CD4-positive, alpha-beta T cell treated with Interleukin-15 for 1 hour (primary cell): ENCODE measurements around the gene TRPV4.
A peak's percentile ranks its signal among the peaks of the same experiment; 100 is the strongest.

Experiments used
- DNase-seq: peaks from one replicate; pipeline ENCODE4 v3.0.0-alpha.2; 2020

Gene TRPV4

DNA sequence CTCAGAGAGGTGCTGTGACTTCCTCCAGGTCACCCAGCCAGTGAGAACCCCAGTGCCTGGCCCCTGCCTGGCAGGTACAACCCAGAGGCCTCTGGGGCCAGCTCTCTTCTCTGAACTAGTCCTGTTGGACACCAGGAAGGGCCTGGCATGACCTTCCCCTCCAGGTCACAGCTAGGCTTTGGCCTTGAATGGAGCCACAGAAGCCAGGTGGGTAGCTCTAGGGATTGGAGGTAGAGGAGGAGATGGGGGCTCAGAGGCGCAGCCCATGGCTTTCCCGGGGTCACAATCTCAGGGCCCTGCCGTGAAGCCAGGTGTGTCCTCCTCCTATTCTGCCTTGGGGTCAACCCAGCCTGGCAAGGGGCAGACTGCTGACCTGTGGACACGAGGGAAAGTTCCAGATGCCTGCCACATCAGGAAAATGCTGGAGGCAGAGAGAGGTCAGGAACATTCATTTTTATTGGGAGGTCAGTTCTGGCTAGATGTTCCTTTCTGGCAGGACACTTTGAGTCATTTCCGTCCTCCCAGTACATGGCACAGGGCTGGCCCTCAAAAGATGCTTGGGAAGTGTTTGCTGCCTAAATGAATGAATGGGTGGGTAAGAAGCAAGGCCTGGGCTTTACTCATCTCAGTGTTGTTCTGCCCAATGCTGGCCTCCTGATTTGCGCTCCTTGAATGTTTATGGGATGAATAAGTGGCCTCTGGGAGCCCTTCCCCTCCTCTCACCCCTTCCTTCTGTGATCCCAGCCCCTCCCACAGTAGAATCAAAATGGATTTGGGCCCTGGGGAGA is 94.1 kb downstream of the TRPV4 start:
- peak; percentile 6 for DNase-seq

DNA sequence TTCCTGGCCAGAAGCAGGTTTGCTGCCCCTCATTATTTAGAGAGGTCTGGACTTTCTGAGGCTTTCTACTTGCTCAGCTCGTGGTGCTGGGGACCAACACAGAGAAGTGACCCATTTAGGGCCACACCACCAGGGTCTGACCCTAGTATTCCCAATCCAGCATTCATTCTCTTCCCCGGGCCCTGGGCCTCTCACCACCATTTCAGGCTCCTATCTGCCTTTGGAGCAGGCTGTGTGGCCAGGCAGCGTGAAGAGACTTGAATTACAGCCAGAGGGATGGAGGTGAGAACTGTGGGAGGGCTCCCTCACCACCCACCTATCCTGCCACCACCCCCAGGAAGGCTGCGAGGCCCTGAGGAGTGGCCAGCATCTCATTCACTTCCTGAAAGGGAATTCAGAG is 95.0 kb downstream of the TRPV4 start:
- DNase-seq = peak; percentile 3

DNA sequence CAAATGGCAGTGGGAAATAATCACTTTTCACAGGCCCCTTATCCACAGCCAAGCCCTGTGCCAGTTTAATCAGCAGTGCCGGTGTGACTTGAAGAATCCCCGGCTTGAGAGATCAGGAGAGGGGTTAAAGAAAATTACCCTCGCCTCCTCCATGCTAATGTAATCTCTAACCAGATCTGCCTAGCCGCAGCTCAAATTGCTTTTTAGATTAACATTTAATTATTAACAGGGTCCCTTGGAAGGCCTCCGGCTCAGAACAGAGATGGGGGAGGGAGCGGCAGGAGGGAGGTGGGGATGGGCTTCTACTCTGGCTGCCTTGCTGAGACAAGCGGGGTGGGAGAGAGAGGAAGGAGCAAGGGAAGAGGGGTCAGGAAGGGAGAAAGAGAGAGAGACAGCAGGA is 95.6 kb downstream of the TRPV4 start:
- peak; percentile 2 for DNase-seq

DNA sequence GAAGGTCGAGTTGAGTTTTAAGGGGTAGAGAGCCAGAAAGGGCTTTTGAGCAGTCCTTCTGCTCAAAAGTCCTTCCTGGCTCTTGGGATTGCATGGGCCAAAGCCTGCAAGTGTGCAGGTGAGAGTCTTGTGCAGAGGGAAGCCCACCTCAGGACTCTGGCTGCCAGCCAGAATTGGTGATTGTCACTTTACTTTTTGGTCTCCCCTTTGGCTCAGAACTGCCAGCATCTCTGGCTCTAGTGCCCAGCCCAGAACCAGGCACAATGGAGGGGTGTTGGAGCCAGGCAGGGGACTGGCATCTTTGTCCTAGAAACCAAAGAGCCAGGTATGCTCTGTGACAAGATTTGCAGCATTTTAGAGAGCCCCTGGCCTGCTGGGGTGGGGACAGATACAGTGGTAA is 96.1 kb downstream of the TRPV4 start:
- DNase-seq = no peak

DNA sequence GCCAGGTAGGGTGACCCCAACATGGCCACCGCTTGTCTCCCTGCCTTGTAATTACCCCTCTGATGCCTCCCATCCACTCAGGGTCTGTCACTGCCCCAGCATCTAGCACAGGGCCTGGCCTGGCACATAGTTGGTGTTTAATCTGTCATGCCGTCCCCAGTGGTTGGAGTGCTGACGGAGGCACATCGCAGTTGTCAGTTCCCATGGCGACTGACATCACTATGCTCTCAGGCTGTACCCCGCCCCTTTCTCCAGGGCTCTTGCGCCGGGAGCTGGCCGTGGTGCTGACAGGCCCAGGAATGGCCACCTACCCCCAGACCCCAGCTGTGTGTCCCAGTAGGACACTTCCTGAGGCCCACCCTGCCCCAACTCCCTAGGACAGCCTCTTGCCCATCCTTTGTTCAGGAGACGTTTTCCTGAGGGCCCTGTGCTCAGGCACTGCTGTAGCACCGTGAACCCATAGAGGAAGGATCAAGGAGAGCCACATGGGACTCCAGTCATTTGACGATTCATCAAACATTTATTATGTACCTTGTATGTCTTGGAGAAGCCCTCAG is 96.6 kb downstream of the TRPV4 start:
- peak; percentile 16 for DNase-seq

DNA sequence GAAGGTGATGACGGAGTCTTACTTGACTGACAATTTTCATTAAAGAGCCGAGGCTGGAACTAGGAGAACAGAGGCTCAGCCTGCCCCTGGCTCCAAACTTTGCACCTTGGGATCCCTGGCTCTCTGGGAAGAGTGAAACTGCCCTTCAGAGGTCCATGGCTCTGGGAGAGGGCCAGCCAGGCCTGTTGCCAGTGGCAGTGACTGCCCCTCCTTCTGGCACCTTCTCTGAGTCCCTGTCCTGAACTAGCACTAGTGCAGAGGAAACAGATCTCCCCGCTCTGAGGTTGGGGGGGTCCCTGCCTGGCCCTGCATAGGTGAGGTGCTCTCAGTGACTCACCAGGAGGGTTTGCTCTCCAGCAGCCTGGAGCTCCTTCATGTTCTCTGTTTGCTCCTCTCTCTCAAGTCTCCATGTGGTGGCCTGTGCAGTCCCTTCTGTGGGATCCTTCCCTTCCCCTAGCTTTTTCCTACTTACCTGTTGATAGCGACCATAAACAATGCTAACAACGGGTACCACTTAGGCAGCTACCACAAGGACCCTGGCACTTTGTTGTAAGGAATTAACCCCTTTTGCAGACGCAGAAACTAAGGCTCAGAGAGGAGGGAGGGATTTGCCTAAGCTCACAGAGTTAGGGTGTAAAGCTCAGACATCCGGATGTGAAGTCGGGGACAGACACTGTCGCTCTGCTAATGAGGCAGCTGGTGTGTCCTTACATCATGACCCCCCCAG is 97.2 kb downstream of the TRPV4 start:
- peak; percentile 5 for DNase-seq

DNA sequence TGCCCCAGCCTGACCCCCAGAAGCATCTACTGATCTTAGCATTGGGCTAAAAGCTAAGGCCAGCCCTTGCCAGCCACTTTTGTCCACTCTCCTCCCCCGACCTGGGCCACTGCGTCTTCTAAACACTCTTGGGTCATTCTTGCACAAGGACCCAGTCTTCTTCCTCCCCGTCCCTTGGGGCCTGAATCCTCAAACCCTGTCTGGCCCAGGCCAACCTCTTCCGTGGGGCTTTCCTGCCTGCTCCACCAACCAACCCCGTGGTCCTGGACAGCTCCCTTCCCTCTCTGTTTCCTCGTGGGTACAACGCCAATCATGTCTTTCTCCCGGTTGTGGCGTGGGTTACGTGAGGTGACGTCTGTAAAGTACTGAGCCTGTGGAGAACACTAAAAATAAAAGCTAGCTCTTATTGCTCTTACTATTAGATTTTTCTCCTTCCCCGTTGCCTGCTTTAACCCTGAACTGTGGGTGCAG is 98.1 kb downstream of the TRPV4 start:
- DNase-seq = peak; percentile 13

DNA sequence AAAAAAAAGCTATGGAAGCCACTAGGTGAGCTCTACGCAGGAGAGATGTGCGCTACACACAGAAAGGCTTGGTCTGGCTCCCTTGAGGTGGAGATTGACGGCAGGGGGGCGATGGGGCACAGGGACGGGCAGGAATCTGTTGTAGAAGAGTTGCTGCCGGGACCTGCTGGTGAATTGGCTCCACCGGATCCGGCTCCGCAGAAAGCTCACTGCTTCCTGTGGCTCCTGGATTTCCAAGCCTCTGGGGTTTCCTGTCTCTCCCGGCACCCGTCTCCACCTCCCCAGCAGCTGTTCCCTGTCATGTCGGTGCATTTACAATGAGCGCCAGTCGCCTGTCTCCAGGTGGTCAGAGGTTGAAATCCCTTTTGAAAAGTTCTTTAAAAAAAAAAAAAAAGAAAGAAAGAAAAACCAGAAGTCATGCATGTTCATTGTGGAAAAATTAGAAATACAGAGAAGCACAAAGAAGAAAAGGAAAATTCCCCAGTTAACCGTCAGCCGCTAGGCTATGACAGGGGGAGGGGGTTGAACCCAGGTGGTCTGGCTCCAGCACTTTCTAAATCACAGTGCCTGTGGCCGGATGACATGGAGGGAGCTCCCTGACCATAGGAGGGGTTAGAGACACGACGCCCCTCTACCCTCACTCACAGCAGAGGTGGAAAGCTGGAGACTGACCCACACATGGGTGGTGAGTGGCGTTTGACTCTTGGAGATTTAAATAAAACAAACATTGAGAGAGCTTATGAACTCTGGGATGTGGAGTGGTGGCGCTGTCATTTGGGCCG is 98.8 kb downstream of the TRPV4 start:
- peak; percentile 14 for DNase-seq
